Activated T-helper 1 cell treated with anti-CD3 and anti-CD28 coated beads, Interleukin-2, amount 50 U/mL, for 16 hours (primary cell): ENCODE data around the gene EXOSC6.
"Not testable (repeated sequence)": the region's sequence is repeated elsewhere in the genome, so short reads cannot be mapped to it uniquely, and the experiment has no call there.

Source experiments
- DNase-seq, 2 donors: peaks; one replicate each; pipeline ENCODE4 v3.0.0-alpha.2; 2020; ENCODE audit warnings: low read depth in 1 of 2, low spot score in 1 of 2

Gene EXOSC6

DNA sequence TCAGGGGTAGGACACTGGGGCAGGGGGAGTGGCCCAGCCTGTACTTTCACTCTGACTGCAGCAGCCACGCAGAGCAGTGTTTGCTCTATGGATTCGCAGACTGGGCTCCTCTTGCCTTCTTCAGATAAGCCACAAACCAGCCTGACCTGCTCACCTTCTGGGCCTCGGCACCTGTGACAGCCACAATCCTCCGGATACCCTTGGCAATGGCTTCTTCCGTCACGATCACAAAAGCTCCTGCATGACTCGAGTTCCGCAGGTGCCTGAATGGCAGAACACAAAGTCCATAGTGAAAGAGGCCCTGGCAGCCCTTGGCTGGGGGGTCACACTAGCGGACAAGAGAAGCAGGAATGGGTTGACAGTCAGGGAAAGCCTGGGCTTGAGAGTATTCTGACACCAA, 3.8 kb upstream of the EXOSC6 start:
- no peak for DNase-seq

DNA sequence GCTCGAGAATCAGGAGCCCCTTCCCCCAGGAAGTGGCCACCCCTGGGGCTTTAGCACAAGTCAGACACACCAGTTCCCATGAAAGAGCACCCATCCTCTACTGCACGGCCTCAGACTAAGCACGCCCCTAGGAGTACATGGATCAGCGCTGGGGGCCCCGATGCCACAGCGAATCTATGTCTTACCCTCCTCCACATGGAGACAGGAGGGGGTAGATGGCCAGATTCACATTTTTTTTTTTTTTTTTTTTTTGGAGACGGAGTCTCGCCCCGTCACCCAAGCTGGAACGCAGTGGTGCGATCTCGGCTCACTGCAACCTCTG, 3.2 kb upstream of the EXOSC6 start:
- no peak for DNase-seq

DNA sequence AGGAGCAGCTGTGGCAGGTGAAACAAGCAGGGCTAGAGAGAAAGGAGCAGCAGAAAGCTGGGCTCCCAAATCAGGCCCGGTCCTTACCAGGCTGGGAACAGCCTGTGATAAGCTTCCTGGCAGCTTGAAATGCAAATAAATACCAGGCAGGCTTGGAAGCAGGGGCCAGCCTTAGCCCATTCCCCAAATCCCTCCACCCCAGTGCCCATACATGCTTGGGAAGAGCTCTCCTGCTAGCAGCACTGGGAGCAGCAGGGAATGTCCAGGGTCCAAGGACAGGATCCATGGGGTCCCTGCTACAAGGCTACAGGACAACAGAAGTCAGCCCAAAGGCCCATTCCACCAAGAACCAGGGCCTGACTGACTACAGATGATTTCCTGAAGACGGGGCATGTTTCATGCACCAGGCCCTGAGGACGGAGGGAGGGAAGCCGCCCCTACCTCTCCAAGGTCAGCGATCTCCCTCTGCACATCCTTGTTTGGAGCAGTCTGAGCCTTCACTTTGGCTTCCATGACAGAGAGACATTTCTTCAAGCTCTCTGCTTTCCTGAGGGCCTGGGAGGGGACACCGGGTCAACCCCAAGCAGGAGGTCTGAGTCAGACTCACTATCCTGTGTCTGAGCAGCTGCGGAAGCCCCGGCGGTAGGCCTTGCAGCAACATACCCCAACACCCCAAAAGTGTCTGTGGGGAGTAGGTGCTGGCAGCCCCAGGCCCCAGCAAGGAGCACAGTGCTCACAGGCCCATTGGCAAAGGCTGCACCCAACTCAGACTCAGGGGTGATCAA, 2.6 kb upstream of the EXOSC6 start:
- no peak for DNase-seq

- DNase-seq = no peak
Measured at GRCh38 chr16:70253291-70254106, 1.8 kb upstream of the EXOSC6 start.

GRCh38 chr16:70252355-70252988, 732 bp upstream of the EXOSC6 start:
- no peak for DNase-seq

DNA sequence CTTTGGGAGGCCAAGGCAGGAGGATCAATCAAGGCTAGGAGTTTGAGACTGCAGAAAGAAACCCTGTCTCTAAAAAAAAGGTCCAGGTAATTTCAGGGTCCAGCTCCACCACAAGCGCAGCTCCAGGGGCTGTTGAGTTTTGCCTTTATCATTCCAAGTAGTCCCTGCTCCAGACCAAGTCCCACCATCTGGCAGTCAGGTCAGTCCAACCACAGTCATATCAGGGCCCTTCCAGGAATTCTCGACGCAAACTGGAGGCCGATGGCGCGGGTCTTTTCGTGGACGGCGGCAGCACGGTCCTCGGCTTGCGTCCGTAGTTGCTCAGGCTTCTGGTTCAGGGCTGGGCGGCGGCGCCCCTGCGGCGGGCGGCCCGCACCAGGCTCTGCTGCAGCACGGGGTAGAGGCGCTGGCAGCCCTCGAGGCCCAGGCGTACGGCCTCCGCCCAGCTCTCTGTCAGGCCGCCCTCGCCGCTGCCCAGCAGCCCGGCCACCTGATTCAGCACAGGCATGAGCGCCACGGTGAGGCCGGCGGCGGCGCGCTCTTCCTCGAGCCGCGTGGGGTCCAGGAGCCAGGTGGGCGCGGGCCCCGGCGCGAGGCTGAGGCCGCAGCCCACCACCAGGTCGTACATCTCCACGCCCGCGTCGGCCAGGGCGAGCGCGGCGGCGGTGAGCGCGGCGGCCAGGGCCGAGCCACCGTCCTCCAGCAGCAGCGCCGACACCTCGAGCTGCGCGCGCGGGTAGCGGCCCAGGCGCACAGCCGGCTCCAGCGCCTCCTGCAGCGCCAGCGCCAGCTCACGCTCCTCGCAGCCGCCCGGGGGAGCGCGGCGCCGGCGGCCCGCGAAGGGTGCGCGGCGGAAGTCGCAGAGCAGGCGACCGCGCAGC, 752 bp downstream of the EXOSC6 start:
- DNase-seq = peak in 1 of 2 donors; percentile 30

- DNase-seq = not testable (repeated sequence)
Measured at GRCh38 chr16:70249697-70250096, 2.0 kb downstream of the EXOSC6 start.

DNA sequence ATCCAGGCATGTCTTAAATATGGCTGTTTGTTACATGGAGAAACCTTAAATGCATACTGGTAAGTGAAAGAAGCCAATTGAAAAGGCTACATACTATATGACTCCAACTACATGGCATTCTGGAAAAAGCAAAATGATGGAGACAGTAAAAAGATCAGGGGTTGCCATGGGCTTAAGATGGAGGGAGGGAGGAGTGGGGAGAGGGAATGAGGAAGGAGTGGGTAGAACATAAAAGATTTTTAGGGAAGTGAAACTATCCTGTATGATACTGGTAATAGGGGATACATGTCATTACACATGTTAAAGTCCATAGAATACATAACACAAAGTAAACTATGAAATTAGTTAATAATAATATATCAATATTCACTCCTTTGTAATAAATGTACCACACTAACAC, 13.0 kb downstream of the EXOSC6 start:
- DNase-seq = not testable (repeated sequence)

GRCh38 chr16:70231831-70232230, 19.9 kb downstream of the EXOSC6 start:
- DNase-seq = not testable (repeated sequence)

GRCh38 chr16:70226024-70226423, 25.7 kb downstream of the EXOSC6 start:
- DNase-seq = not testable (repeated sequence)

GRCh38 chr16:70225430-70225829, 26.3 kb downstream of the EXOSC6 start:
- DNase-seq = not testable (repeated sequence)

DNA sequence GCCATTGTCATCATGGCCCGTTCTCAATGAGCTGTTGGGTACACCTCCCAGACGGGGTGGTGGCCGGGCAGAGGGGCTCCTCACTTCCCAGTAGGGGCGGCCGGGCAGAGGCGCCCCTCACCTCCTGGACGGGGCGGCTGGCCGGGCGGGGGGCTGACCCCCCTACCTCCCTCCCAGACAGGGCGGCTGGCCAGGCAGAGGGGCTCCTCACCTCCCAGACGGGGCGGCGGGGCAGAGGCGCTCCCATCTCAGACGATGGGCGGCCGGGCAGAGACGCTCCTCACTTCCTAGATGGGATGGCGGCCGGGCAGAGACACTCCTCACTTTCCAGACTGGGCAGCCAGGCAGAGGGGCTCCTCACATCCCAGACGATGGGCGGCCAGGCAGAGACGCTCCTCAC, 27.1 kb downstream of the EXOSC6 start:
- not testable (repeated sequence) for DNase-seq

GRCh38 chr16:70223971-70224513, 27.7 kb downstream of the EXOSC6 start:
- DNase-seq = not testable (repeated sequence)

DNA sequence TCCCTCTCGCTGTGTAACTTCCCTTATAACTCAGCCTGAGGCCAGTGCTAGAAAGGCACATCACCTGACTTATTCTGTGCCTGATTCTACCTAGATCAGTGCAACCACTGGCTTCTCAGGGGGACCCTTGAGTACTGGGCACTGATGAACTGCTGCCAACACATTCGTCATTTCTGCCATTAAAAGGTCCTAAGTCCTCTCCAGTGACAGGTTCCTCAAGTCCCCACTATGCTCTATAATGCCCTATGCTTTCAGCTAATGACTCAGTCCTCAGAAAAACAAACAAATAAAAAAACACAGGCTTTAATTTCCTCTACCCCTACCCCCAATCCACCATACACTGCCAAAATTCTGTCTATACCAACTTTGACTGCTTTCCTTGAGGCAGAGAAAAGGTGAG, 28.5 kb downstream of the EXOSC6 start:
- not testable (repeated sequence) for DNase-seq

DNA sequence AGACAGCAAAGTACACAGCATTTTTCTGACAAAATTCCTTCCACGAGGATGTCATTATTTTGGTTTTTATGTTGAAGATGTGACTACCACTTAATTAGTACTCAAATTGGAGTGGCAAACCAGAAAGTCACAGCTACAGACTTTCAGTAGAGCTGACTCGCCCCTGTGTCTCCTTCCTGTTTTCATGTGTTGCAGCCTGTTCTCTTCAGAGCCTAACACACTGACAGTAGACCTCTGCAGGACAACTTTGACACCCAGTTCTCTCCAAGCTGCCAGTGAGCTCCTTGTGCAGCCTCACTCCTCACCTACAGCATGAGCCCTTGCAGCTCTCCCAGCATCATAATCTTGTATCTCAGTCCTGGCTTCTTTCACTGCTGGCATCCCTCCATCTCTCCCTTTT, 29.2 kb downstream of the EXOSC6 start:
- DNase-seq = not testable (repeated sequence)

GRCh38 chr16:70218586-70218985, 33.2 kb downstream of the EXOSC6 start:
- not testable (repeated sequence) for DNase-seq

GRCh38 chr16:70206382-70206781, 45.4 kb downstream of the EXOSC6 start:
- DNase-seq = not testable (repeated sequence)

GRCh38 chr16:70204668-70205405, 46.9 kb downstream of the EXOSC6 start:
- not testable (repeated sequence) for DNase-seq

DNA sequence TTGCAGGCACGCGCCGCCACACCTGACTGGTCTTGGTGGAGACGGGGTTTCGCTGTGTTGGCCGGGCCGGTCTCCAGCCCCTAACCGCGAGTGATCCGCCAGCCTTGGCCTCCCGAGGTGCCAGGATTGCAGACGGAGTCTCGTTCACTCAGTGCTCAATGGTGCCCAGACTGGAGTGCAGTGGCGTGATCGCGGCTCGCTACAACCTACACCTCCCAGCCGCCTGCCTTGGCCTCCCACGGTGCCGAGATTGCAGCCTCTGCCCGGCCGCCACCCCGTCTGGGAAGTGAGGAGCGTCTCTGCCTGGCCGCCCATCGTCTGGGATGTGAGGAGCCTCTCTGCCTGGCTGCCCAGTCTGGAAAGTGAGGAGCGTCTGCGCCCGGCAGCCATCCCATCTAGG, 47.7 kb downstream of the EXOSC6 start:
- DNase-seq = not testable (repeated sequence)

GRCh38 chr16:70203508-70203907, 48.2 kb downstream of the EXOSC6 start:
- not testable (repeated sequence) for DNase-seq
